GM12878 (cell line): ENCODE measurements around the gene PLEKHG2. TPM values are rescaled to one million over a fixed set of nuclear protein-coding genes. Genes with fewer than 3 reads are reported as not detected.

Experiments
- ATAC-seq: fragments of 200-7000 bp; cut with Tn5 transposase; 3 replicates; pipeline ENCODE4 v1.9.1; 2020; ENCODE audit warnings: mild to moderate bottlenecking, moderate library complexity
- BruUV-seq: library from RNA; stranded (reverse); fragments of 400-500 nt; replicated peaks from 2 replicates; lab custom pipeline; 2021; lab: Mats Ljungman, UMichigan
- CTCF ChIA-PET: fragments of 300-600 bp; sonication (Branson Sonifier 250); formaldehyde crosslinking; extraction: SDS; loops from one replicate; lab custom pipeline; 2021; ENCODE audit warnings: inconsistent platforms; lab: Yijun Ruan, JAX
- POLR2A ChIA-PET: fragments of 350-600 bp; formaldehyde crosslinking; extraction: SDS; loops from one replicate; lab custom pipeline; 2021; ENCODE audit warnings: inconsistent platforms; lab: Charles Lee
- RAD21 ChIA-PET: fragments of 300-600 bp; sonication (Branson Sonifier 250); formaldehyde crosslinking; loops from one replicate; lab custom pipeline; 2023; ENCODE audit warnings: antibody characterized with exemption; ENCODE audit not compliant: unreplicated experiment; lab: Charles Lee
- SMC1A ChIA-PET: fragments of 300-600 bp; sonication (Branson Sonifier 250); formaldehyde crosslinking; loops from one replicate; lab custom pipeline; 2023; ENCODE audit not compliant: unreplicated experiment, uncharacterized antibody; lab: Charles Lee
- DNase-seq: peaks from one replicate; pipeline ENCODE4 v3.0.0-alpha.2; 2011; ENCODE audit warnings: low read depth, low spot score
- FAIRE-seq: peaks from 3 replicates; lab custom pipeline; 2011; peaks lifted over from hg19 to GRCh38; lab: Jason Lieb, UNC
- H2AFZ ChIP-seq: 2 replicates; pipeline ENCODE4 v1.6.0; 2011; ENCODE audit warnings: low read depth, low read length, control low read depth; ENCODE audit not compliant: control insufficient read depth
- H3K27ac ChIP-seq: 2 replicates; pipeline ENCODE4 v1.5.1; 2011; ENCODE audit warnings: control low read depth; ENCODE audit not compliant: control insufficient read depth, insufficient read depth
- H3K27me3 ChIP-seq, 2 experiments: replicated peaks in 1 of 2; 2 replicates each; pipeline versions ENCODE4 v1.6.0 to v1.6.1; 2011; ENCODE audit warnings: low read length in 1 of 2; ENCODE audit not compliant: control insufficient read depth in 2 of 2, insufficient read depth in 2 of 2
- H3K36me3 ChIP-seq, 2 experiments: 2 replicates each; pipeline ENCODE4 v1.5.1; 2011; ENCODE audit warnings: low read length in 1 of 2; ENCODE audit not compliant: control insufficient read depth in 2 of 2, insufficient read depth in 2 of 2
- H3K4me1 ChIP-seq: 2 replicates; pipeline ENCODE4 v1.6.1; 2011; ENCODE audit warnings: mild to moderate bottlenecking, low read length, moderate library complexity, mixed read lengths; ENCODE audit not compliant: control insufficient read depth, insufficient read depth
- H3K4me2 ChIP-seq: 2 replicates; pipeline ENCODE4 v1.6.0; 2011; ENCODE audit warnings: control low read depth; ENCODE audit not compliant: control insufficient read depth, insufficient read depth
- H3K4me3 ChIP-seq: fragments of 200-600 bp; sonication (generic); 2 replicates; pipeline ENCODE4 v1.5.1; 2016
- H3K79me2 ChIP-seq: 2 replicates; pipeline ENCODE4 v1.6.0; 2011; ENCODE audit warnings: low read length; ENCODE audit not compliant: control insufficient read depth, insufficient read depth
- H3K9ac ChIP-seq: 2 replicates; pipeline ENCODE4 v1.8.0; 2011; ENCODE audit warnings: low read length, control low read depth, mixed read lengths; ENCODE audit not compliant: control insufficient read depth, insufficient read depth
- H3K9me3 ChIP-seq: replicated peaks from 3 replicates; pipeline ENCODE4 v1.5.1; 2011; ENCODE audit warnings: mild to moderate bottlenecking, low read length; ENCODE audit not compliant: control insufficient read depth, insufficient read depth
- H4K20me1 ChIP-seq: 2 replicates; pipeline ENCODE4 v1.6.0; 2011; ENCODE audit not compliant: control insufficient read depth, insufficient read depth
- BCL3 ChIP-seq: IDR thresholded peaks from 2 replicates; pipeline ENCODE4 v1.6.1; 2011; ENCODE audit warnings: borderline replicate concordance, low read depth, mild to moderate bottlenecking, moderate library complexity, low read length; ENCODE audit not compliant: insufficient read depth, poor library complexity, severe bottlenecking
- BHLHE40 ChIP-seq, 2 experiments: fragments of 450-650 bp in 1 of 2; IDR thresholded peaks; 2 replicates each; pipeline ENCODE4 v1.6.1; 2011 to 2017; ENCODE audit warnings: low read depth in 2 of 2, borderline replicate concordance in 1 of 2, improper control_type of control experiment in 1 of 2, low read length in 1 of 2, mild to moderate bottlenecking in 1 of 2
- BRCA1 ChIP-seq: IDR thresholded peaks from 2 replicates; pipeline ENCODE4 v1.6.1; 2011; ENCODE audit warnings: low read depth, low read length, improper control_type of control experiment
- ESRRA ChIP-seq: IDR thresholded peaks from 2 replicates; pipeline ENCODE4 v1.6.1; 2012; ENCODE audit warnings: mild to moderate bottlenecking, low read length, improper control_type of control experiment
- IKZF1 ChIP-seq: fragments of 450-650 bp; conservative IDR thresholded peaks from 2 replicates; pipeline ENCODE4 v1.6.1; 2017; ENCODE audit warnings: antibody characterized with exemption, mild to moderate bottlenecking
- MXI1 ChIP-seq: fragments of 150-350 bp; IDR thresholded peaks from 2 replicates; pipeline ENCODE4 v1.6.1; 2011; ENCODE audit warnings: low read depth, mild to moderate bottlenecking, inconsistent platforms, low read length, improper control_type of control experiment
- NR2C1 ChIP-seq: fragments of 450-650 bp; IDR thresholded peaks from 2 replicates; pipeline ENCODE4 v1.6.1; 2017; ENCODE audit warnings: antibody characterized with exemption, mild to moderate bottlenecking, moderate library complexity
- SP1 ChIP-seq: IDR thresholded peaks from one replicate; pipeline ENCODE4 v1.6.1; 2011; ENCODE audit warnings: low read depth, low read length
- ZNF622 ChIP-seq: fragments of 450-650 bp; IDR thresholded peaks from 2 replicates; pipeline ENCODE4 v1.6.1; 2017; ENCODE audit warnings: mild to moderate bottlenecking, inconsistent platforms
- ZSCAN29 ChIP-seq: fragments of 450-650 bp; IDR thresholded peaks from 2 replicates; pipeline ENCODE4 v1.6.1; 2017; ENCODE audit warnings: mild to moderate bottlenecking, moderate library complexity
- WGBS: methylation state at CpG from one replicate; pipeline ENCODE4 v1.1.6; 2016; ENCODE audit warnings: low lambda C conversion rate; ENCODE audit not compliant: insufficient replicate concordance, insufficient coverage; ENCODE audit errors: missing lambda C conversion rate; 5-methylcytosine and 5-hydroxymethylcytosine counted together
- in situ Hi-C: fragments of 300-500 bp; cut with MboI; formaldehyde crosslinking; loops from 9 replicates; pipeline ENCODE4 v1.14.3; 2018; ENCODE audit warnings: mixed read lengths
- intact Hi-C: fragments of 100-400 bp; cut with micrococcal nuclease; formaldehyde crosslinking; loops from one replicate; pipeline ENCODE4 v1.14.2; 2022; ENCODE audit not compliant: unreplicated experiment
- polyA plus RNA-seq, 11 experiments: library from polyadenylated mRNA; depleted of rRNA in 4 of 11; unstranded in 6 of 11; stranded (reverse) in 5 of 11; fragments of >200 nt; fragmentation: Nextera tagmentation in 4 of 11; fragmentation: Illumina TruSeq in 1 of 11; extraction: Ambion mirVana in 4 of 11; extraction: Trizol in 1 of 11; gene quantifications; 1 replicate in 1 of 11; 2 replicates in 10 of 11; pipeline versions ENCODE4 v1.2.1 to v1.2.3, GENCODE V29; 2011 to 2016; ENCODE audit warnings: inconsistent platforms in 2 of 11, missing spikeins in 2 of 11, low read depth in 1 of 11
- total RNA-seq, 4 experiments: library from RNA; depleted of rRNA in 3 of 4; stranded (reverse); fragments of >200 nt in 3 of 4; fragmentation: Illumina TruSeq in 1 of 4; extraction: Trizol in 1 of 4; gene quantifications; 2 replicates each; pipeline versions ENCODE4 v1.2.1 to v1.2.3, GENCODE V29; 2013 to 2021
- TF ChIP-seq, protein P1 (sequence below): fragments of 450-650 bp; IDR thresholded peaks from 2 replicates; pipeline ENCODE4 v1.6.1; 2017; ENCODE audit warnings: mild to moderate bottlenecking, moderate library complexity
- TF ChIP-seq, protein P2 (sequence below): IDR thresholded peaks from 2 replicates; pipeline ENCODE4 v1.6.1; 2012; ENCODE audit warnings: low read depth, low read length, improper control_type of control experiment

PLEKHG2 gene
- total and polyA plus RNA-seq, 10 of the 15 experiments (the other 5 are each of a cell fraction or from before 2014, with no cell fraction given): 3.0 to 62.5 (median 17.2) TPM

DNA sequence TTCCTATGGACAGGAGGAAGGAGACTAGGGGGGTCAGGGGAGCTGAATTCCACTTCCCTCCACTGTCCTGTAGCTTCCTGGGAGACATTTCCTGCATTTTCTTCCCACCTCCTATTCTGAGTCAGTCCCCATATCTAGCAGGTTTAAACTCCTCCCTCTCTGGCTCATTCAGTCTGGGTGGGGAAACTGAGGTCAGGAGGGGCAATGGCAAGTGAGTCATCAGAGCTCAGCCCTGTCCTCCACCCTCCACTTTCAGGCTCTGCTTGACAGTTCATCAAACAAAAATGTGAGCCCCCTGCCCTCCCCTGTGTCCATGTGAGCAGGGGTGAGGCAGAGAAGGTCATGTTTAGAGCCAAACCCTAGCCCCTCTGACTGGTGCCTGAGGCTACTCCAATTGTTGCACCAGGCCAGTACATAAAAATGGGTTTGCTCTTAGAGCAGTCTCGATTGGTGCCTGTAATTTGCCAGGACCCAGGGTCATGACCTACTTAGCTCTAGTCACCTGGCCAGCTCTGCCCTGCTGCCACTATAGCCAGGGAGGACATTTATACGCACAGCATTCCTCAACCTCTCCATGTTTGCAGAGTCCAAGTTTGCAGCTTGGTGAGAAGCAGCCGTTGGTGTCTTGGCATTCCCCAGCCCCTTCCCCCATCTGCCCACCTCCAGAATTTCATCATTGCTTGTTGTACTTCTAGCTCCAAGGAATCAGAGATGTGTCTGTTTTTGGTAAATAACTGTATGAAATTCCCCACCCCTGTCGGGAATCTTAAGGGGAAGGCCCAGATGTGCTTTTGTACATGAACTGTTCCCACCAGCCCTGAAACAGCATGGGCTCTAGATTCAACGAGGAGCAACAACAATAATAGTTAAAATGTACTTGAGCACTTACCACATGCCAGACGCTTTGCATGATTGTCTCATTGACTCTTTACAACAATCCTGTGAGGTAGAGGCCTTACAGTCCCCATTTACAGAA lies 49.5 kb upstream of the PLEKHG2 start:
- FAIRE-seq: no peak
- TF ChIP-seq SP1 (no peak), BHLHE40 (IDR thresholded peaks at IDR 0.05; ENCODE audit: borderline replicate concordance in 1 of 2, low read depth in 2 of 2, low read length in 1 of 2) (no peak), NR2C1 (no peak), ZSCAN29 (no peak), BRCA1 (no peak), MXI1 (no peak), ZNF622 (no peak), IKZF1 (no peak), BCL3 (no peak), ESRRA (no peak)
- TF ChIP-seq, protein P1, sequence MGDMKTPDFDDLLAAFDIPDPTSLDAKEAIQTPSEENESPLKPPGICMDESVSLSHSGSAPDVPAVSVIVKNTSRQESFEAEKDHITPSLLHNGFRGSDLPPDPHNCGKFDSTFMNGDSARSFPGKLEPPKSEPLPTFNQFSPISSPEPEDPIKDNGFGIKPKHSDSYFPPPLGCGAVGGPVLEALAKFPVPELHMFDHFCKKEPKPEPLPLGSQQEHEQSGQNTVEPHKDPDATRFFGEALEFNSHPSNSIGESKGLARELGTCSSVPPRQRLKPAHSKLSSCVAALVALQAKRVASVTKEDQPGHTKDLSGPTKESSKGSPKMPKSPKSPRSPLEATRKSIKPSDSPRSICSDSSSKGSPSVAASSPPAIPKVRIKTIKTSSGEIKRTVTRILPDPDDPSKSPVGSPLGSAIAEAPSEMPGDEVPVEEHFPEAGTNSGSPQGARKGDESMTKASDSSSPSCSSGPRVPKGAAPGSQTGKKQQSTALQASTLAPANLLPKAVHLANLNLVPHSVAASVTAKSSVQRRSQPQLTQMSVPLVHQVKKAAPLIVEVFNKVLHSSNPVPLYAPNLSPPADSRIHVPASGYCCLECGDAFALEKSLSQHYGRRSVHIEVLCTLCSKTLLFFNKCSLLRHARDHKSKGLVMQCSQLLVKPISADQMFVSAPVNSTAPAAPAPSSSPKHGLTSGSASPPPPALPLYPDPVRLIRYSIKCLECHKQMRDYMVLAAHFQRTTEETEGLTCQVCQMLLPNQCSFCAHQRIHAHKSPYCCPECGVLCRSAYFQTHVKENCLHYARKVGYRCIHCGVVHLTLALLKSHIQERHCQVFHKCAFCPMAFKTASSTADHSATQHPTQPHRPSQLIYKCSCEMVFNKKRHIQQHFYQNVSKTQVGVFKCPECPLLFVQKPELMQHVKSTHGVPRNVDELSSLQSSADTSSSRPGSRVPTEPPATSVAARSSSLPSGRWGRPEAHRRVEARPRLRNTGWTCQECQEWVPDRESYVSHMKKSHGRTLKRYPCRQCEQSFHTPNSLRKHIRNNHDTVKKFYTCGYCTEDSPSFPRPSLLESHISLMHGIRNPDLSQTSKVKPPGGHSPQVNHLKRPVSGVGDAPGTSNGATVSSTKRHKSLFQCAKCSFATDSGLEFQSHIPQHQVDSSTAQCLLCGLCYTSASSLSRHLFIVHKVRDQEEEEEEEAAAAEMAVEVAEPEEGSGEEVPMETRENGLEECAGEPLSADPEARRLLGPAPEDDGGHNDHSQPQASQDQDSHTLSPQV: no peak
- TF ChIP-seq, protein P2, sequence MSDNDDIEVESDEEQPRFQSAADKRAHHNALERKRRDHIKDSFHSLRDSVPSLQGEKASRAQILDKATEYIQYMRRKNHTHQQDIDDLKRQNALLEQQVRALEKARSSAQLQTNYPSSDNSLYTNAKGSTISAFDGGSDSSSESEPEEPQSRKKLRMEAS: no peak

More for the DNA sequence above, 49.5 kb upstream of the PLEKHG2 start:
- Histone ChIP-seq H4K20me1 (no peaks in the 10 kb centered on the region), H2AFZ (no peak overlapping the region), H3K4me3 (no peak overlapping the region), H3K79me2 (no peaks in the 10 kb centered on the region), H3K36me3 (peaks cover 5 to 8% of the 10 kb centered on the region in 2 experiments; a peak in 3 of 4 replicates), H3K4me1 (peaks cover 8% of the 10 kb centered on the region), H3K27me3 (no peaks in the 10 kb centered on the region), H3K9me3 (no peaks in the 10 kb centered on the region), H3K4me2 (no peak overlapping the region), H3K27ac (no peak overlapping the region), H3K9ac (no peak overlapping the region)
- in situ Hi-C loops (no loop called here), intact Hi-C loops (no loop called here)
- WGBS: 44% methylated on average over 6 of the region's 6 CpGs
- ChIA-PET CTCF (interaction anchor here (0.5 to 0.7 kb wide), 2 partner anchors 49 to 78 kb away, joined by 3 read pairs; partner anchors contain the start of gene PLEKHG2), SMC1A (no interaction called here), POLR2A (no interaction called here), RAD21 (no interaction called here)
- DNase-seq (no peak), ATAC-seq (no peak)
- no TSS peak for BruUV-seq
